Measurements from ENCODE around the gene NISCH.

Gene NISCH

DNA sequence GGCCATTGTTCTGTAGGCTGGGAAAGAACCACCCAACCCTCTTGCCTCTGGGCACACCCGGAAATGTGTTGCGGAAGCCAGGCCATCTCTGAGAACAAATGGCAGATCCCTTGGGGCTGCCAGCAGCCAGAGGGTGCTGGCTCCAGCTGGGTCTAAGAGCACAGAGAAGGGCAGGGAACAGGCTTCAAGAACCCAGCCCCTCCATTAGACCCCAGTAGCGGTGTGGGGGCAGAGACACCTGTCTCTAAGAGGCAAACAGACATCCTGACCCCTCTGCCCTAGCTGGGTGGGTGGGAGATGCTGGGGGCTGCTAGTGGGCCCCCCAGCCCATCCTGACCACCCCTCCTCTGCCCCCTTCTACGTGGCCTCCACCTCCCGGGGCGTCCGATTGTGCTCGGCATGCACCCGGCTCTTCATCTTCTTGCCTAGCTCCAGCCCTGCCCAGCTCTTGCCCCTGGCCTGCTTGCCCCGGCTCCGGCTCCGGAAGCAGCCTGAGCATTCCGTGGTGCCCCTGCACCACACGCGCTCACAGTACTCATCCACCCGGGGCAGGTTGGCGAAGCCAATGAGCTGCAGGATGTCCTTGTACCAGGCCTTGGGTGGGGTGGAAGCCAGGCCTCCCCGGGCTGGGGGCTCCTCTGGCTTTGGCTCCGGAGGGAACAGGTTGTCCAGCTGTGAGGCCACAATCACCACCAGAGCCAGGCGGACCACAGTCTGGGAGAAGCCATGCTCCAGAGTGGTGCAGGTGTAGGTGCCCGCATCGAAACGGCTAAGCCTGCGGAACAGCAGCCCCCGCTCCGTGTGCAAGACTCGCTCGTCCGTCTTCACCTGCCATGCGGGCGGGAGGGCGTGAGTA, 19.9 kb upstream of the NISCH start:
- ATAC-seq, result no peak
- TF ChIP-seq, protein P1, sequence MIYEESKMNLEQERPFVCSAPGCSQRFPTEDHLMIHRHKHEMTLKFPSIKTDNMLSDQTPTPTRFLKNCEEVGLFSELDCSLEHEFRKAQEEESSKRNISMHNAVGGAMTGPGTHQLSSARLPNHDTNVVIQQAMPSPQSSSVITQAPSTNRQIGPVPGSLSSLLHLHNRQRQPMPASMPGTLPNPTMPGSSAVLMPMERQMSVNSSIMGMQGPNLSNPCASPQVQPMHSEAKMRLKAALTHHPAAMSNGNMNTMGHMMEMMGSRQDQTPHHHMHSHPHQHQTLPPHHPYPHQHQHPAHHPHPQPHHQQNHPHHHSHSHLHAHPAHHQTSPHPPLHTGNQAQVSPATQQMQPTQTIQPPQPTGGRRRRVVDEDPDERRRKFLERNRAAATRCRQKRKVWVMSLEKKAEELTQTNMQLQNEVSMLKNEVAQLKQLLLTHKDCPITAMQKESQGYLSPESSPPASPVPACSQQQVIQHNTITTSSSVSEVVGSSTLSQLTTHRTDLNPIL (CRISPR knock-in tag; IDR thresholded peaks at IDR 0.05; ENCODE audit: low read depth), result no peak
- no peak for TF ChIP-seq CSDC2 (CRISPR knock-in tag; IDR thresholded peaks at IDR 0.05)
- no peak for TF ChIP-seq ISL1 (CRISPR knock-in tag; IDR thresholded peaks at IDR 0.05)
- no peak for TF ChIP-seq TCF4 (CRISPR knock-in tag; IDR thresholded peaks at IDR 0.05; ENCODE audit: borderline replicate concordance)
- no peak for TF ChIP-seq TOX (CRISPR knock-in tag; IDR thresholded peaks at IDR 0.05; ENCODE audit: borderline replicate concordance)
- no peak for TF ChIP-seq ZNF70 (CRISPR knock-in tag; IDR thresholded peaks at IDR 0.05)
- TF ChIP-seq ZNF565 (CRISPR knock-in tag; conservative IDR thresholded peaks at IDR 0.05; ENCODE audit: low read depth), result no peak
- TF ChIP-seq BACH2 (CRISPR knock-in tag; IDR thresholded peaks at IDR 0.05; ENCODE audit: borderline replicate concordance), result no peak
- TF ChIP-seq PPARA (CRISPR knock-in tag; IDR thresholded peaks at IDR 0.05; ENCODE audit: borderline replicate concordance), result no peak
- TF ChIP-seq ZFP30 (CRISPR knock-in tag; IDR thresholded peaks at IDR 0.05), result no peak
- no peak for TF ChIP-seq RARB (CRISPR knock-in tag; IDR thresholded peaks at IDR 0.05)
- TF ChIP-seq, protein P2, sequence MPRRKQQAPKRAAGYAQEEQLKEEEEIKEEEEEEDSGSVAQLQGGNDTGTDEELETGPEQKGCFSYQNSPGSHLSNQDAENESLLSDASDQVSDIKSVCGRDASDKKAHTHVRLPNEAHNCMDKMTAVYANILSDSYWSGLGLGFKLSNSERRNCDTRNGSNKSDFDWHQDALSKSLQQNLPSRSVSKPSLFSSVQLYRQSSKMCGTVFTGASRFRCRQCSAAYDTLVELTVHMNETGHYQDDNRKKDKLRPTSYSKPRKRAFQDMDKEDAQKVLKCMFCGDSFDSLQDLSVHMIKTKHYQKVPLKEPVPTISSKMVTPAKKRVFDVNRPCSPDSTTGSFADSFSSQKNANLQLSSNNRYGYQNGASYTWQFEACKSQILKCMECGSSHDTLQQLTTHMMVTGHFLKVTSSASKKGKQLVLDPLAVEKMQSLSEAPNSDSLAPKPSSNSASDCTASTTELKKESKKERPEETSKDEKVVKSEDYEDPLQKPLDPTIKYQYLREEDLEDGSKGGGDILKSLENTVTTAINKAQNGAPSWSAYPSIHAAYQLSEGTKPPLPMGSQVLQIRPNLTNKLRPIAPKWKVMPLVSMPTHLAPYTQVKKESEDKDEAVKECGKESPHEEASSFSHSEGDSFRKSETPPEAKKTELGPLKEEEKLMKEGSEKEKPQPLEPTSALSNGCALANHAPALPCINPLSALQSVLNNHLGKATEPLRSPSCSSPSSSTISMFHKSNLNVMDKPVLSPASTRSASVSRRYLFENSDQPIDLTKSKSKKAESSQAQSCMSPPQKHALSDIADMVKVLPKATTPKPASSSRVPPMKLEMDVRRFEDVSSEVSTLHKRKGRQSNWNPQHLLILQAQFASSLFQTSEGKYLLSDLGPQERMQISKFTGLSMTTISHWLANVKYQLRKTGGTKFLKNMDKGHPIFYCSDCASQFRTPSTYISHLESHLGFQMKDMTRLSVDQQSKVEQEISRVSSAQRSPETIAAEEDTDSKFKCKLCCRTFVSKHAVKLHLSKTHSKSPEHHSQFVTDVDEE (CRISPR knock-in tag; IDR thresholded peaks at IDR 0.05), result no peak
- TF ChIP-seq ZFP3 (CRISPR knock-in tag; IDR thresholded peaks at IDR 0.05), result no peak
- TF ChIP-seq, protein P3, sequence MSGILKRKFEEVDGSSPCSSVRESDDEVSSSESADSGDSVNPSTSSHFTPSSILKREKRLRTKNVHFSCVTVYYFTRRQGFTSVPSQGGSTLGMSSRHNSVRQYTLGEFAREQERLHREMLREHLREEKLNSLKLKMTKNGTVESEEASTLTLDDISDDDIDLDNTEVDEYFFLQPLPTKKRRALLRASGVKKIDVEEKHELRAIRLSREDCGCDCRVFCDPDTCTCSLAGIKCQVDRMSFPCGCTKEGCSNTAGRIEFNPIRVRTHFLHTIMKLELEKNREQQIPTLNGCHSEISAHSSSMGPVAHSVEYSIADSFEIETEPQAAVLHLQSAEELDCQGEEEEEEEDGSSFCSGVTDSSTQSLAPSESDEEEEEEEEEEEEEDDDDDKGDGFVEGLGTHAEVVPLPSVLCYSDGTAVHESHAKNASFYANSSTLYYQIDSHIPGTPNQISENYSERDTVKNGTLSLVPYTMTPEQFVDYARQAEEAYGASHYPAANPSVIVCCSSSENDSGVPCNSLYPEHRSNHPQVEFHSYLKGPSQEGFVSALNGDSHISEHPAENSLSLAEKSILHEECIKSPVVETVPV (CRISPR knock-in tag; IDR thresholded peaks at IDR 0.05), result no peak
- TF ChIP-seq, protein P4, sequence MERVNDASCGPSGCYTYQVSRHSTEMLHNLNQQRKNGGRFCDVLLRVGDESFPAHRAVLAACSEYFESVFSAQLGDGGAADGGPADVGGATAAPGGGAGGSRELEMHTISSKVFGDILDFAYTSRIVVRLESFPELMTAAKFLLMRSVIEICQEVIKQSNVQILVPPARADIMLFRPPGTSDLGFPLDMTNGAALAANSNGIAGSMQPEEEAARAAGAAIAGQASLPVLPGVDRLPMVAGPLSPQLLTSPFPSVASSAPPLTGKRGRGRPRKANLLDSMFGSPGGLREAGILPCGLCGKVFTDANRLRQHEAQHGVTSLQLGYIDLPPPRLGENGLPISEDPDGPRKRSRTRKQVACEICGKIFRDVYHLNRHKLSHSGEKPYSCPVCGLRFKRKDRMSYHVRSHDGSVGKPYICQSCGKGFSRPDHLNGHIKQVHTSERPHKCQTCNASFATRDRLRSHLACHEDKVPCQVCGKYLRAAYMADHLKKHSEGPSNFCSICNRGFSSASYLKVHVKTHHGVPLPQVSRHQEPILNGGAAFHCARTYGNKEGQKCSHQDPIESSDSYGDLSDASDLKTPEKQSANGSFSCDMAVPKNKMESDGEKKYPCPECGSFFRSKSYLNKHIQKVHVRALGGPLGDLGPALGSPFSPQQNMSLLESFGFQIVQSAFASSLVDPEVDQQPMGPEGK (CRISPR knock-in tag; IDR thresholded peaks at IDR 0.05; ENCODE audit: borderline replicate concordance), result no peak
- TF ChIP-seq, protein P5, sequence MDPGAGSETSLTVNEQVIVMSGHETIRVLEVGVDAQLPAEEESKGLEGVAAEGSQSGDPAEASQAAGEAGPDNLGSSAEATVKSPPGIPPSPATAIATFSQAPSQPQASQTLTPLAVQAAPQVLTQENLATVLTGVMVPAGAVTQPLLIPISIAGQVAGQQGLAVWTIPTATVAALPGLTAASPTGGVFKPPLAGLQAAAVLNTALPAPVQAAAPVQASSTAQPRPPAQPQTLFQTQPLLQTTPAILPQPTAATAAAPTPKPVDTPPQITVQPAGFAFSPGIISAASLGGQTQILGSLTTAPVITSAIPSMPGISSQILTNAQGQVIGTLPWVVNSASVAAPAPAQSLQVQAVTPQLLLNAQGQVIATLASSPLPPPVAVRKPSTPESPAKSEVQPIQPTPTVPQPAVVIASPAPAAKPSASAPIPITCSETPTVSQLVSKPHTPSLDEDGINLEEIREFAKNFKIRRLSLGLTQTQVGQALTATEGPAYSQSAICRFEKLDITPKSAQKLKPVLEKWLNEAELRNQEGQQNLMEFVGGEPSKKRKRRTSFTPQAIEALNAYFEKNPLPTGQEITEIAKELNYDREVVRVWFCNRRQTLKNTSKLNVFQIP (CRISPR knock-in tag; IDR thresholded peaks at IDR 0.05; ENCODE audit: borderline replicate concordance, low read depth), result no peak
- TF ChIP-seq ESRRG (CRISPR knock-in tag; IDR thresholded peaks at IDR 0.05), result no peak
- TF ChIP-seq OSR1 (CRISPR knock-in tag; IDR thresholded peaks at IDR 0.05), result no peak
- no peak for TF ChIP-seq ARNTL (CRISPR knock-in tag; IDR thresholded peaks at IDR 0.05; ENCODE audit: borderline replicate concordance, low read depth)
- TF ChIP-seq ZNF8 (CRISPR knock-in tag; IDR thresholded peaks at IDR 0.05), result no peak

DNA sequence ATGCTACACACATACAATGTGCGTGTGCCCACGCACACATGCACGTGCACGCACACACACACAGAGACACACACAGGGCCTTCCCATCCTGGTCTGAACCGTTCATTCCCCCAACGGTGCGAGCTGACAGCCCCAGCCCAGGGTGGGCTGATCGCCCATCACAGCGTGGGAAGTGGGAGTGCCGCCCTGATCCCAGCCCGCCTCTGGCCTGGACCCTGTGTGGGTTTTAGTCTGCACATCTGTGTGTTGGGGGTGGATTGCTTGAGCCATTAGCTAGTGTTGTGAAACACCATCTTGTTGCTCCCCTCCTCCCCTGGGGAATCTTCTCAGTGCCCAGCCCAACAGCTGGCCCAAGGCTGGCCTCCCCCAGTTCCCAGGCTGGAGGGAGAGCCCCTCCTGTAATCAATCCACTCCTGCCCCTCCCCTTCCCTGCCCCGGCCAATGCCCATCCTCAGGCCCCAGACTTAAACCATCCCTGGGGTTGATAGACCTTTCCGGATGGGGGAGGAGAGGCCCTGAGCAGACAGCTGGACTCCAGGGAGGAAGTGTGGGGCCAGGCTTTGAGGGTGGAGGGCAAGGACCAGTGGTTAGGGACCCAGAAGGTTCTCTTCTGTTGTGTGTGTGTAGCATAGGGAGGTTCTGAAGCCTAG, 18.8 kb upstream of the NISCH start:
- TF ChIP-seq ARNTL (CRISPR knock-in tag; IDR thresholded peaks at IDR 0.05; ENCODE audit: borderline replicate concordance, low read depth) (no peak), ZNF565 (CRISPR knock-in tag; conservative IDR thresholded peaks at IDR 0.05; ENCODE audit: low read depth) (no peak), ZC3H10 (CRISPR knock-in tag; IDR thresholded peaks at IDR 0.05) (no peak), ZNF70 (CRISPR knock-in tag; IDR thresholded peaks at IDR 0.05) (no peak), TCF4 (CRISPR knock-in tag; IDR thresholded peaks at IDR 0.05; ENCODE audit: borderline replicate concordance) (no peak), RARB (CRISPR knock-in tag; IDR thresholded peaks at IDR 0.05) (no peak), TOX (CRISPR knock-in tag; IDR thresholded peaks at IDR 0.05; ENCODE audit: borderline replicate concordance) (no peak), PPARA (CRISPR knock-in tag; IDR thresholded peaks at IDR 0.05; ENCODE audit: borderline replicate concordance) (no peak), SNAI2 (CRISPR knock-in tag; IDR thresholded peaks at IDR 0.05) (no peak), BACH2 (CRISPR knock-in tag; IDR thresholded peaks at IDR 0.05; ENCODE audit: borderline replicate concordance) (no peak)
- TF ChIP-seq, protein P1 (CRISPR knock-in tag; IDR thresholded peaks at IDR 0.05; ENCODE audit: low read depth), result no peak
- TF ChIP-seq, protein P3 (CRISPR knock-in tag; IDR thresholded peaks at IDR 0.05), result no peak

More for the DNA sequence above, 18.8 kb upstream of the NISCH start:
- no peak for ATAC-seq

Data from SK-N-SH treated with all-trans-retinoic acid at 6 μM for 48 hours (cell line).